GM18505 (cell line): ENCODE data around the gene GPC6.

Experiments
- ATAC-seq: cut with Tn5 transposase; IDR thresholded peaks from one replicate; pipeline ENCODE4 v1.9.1; 2021; ENCODE audit not compliant: unreplicated experiment
- POLR2A ChIP-seq: IDR thresholded peaks from 4 replicates; pipeline ENCODE4 v1.6.1; 2011; ENCODE audit warnings: borderline replicate concordance; ENCODE audit not compliant: insufficient read depth, insufficient read length; ENCODE audit errors: extremely low read depth

Gene GPC6

DNA sequence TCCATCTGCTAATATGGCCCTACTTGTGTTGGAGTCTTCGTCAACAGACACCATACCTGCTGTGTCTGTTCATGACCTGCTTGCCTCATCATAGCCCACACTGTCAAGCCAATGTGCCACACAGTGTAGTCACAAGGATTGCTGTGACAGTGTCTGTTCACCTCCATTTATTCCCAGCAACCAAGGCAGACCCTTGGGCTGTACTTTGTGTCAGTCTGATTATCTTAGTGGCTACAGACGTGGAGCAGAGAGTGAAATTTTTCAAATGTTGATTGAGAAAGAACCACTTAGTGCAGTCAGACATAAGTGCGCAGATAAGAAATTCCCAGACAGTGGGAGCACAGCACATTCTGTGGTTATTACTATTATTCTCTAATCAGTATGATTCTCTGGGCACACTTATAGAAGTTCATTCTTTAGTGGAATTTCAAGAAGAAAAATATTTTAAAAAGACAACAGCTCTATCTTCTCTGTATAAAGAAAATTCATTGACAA is 184.6 kb downstream of the GPC6 start:
- no peak for TF ChIP-seq POLR2A
- no peak for ATAC-seq

DNA sequence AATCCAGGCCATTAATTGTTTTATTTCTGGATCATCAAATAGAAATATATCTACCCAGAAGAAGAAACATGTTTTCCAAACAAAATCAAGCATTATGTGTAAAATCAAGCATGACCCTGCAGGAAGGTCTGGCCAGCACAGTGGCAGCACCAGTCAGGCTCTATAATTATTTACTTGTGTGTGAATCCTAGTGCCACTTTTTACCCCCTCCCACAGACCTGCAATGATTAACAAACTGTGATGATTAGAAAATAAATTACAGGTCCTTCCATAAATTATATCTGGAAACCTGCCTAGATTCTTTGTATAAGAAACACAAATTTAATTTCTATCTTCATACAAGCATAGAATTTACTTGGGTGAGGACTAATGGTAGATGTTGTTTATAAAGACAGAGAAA is 186.1 kb downstream of the GPC6 start:
- TF ChIP-seq POLR2A, result no peak
- ATAC-seq, result no peak

- ATAC-seq, result no peak
- TF ChIP-seq POLR2A, result no peak
Observed at GRCh38 chr13:93413972-93414717, 187.5 kb downstream of the GPC6 start.

DNA sequence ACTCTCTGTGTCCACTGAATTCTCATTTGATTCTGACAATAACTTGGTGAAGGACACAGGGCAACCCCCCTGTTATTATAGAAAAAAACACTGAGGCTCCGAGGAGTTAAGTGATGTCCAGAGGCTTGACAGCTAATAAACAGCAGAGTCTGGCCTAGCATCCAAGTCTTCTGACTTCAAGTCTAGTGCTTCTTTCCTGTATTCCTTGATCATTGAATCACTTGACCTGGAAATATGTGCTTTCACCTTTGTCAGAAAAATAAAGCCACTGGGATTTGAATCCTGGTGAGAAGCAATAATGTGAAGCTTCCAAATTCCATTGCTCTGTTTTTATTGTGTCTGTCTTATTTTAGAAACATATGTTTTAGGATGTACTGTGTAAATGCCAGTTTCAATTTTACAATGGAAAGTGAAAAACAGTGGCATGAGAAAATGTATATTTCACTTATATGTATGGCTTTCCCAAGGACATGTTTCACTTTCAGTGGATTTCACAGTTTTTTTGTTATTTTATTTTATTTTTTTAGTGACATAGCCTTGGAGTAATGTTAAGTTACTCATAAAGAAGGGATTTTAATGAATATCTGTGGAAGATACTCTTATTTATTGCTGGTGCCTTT is 190.2 kb downstream of the GPC6 start:
- no peak for ATAC-seq

DNA sequence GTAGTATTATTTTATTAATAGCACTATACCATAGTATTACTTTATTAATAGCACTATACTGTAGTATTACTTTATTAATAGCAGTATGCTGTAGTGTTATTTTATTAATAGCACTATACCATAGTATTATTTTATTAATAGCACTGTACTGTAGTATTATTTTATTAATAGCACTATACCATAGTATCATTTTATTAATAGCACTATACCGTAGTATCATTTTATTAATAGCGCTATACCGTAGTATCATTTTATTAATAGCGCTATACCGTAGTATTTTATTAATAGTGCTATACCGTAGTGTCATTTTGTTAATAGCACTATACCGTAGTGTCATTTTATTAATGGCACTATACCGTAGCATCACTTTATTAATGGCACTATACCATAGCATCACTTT is 191.8 kb downstream of the GPC6 start:
- TF ChIP-seq POLR2A, result no peak
- no peak for ATAC-seq

More for the DNA sequence above, 190.2 kb downstream of the GPC6 start:
- TF ChIP-seq POLR2A, result no peak

- no peak for ATAC-seq
- TF ChIP-seq POLR2A, result no peak
Observed at GRCh38 chr13:93420206-93420605, 193.6 kb downstream of the GPC6 start.

DNA sequence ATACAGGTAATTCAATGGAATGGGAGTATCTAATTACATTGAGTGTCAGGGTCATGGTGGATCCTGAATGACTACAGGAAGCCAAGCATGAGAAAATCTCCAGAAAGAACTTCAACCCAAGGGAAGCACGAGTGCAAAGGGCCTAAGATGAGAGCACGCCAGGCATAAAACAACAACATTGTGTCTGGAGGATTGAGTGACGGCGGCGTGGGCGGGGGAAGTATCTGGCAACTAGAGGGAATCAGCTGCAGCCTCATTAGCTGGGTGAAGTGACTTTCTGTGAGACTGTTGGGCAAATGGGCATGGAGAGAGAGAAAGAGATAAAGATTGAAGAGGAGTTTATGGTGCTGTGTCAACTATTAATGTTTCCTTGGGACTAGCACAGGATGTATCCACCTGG is 194.3 kb downstream of the GPC6 start:
- TF ChIP-seq POLR2A, result no peak
- no peak for ATAC-seq

DNA sequence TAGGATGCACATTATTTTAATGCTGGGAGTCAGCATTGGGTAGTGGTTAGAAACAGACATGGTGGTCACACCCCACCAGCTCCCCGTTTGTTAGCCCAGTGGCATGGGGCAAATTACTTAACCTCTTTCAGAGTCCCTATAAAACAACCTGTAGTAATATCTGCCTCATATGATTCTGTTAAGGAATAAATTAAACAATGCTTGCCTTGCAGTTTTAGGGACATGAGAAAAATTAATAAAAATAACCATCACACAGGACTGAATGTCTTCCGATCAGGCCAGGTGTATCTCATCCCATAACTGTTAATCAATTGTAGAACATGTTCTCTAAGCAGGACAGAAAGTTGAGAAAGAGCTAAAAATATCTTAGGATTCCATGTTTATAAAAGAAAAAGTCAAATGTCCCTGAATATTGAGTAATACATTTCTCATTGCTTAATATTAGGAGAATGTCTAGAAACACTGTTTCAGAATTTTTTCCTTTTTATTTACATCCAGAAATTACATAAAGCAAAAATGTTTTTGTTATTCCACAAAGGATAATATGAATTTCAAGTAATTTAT is 196.5 kb downstream of the GPC6 start:
- ATAC-seq, result no peak
- no peak for TF ChIP-seq POLR2A

DNA sequence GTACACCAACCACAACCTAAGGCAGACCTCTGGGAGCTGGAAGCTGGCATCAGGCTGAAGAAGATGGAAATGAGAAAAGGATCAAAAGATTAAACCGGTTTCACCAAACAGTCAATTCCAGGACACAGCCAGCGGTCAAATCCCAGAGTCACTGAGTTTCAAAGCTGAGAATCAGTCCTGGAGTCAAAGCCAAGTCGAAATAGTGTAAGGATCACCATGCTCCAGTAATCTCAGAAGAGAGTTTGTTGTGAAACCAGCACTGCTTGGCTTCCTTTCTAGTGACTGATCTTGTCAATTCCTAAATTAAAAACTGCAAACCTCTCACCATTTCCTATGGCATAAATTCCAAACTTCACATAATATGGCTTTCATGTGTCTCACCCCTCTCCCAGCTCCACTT is 198.8 kb downstream of the GPC6 start:
- no peak for ATAC-seq

DNA sequence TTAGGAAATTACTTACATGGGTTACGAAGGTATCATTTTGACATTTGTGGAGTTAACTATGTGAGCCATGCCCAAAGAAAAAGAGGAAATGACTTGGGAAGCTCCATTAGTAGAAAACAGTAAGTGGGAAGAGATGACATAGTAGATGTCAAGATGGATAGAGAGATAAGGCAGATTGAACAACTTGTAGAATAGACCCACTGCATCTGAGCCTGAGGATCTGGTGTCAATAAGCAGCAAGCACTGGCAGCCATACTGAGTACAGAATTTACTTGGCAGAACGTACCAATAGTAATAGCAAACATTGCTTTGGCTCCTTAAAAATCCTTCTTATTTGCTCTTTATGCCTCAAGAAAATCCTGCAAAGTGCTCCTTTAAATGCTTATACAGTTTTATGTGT is 203.8 kb downstream of the GPC6 start:
- ATAC-seq, result no peak
- TF ChIP-seq POLR2A, result no peak

More for the DNA sequence above, 198.8 kb downstream of the GPC6 start:
- no peak for TF ChIP-seq POLR2A

DNA sequence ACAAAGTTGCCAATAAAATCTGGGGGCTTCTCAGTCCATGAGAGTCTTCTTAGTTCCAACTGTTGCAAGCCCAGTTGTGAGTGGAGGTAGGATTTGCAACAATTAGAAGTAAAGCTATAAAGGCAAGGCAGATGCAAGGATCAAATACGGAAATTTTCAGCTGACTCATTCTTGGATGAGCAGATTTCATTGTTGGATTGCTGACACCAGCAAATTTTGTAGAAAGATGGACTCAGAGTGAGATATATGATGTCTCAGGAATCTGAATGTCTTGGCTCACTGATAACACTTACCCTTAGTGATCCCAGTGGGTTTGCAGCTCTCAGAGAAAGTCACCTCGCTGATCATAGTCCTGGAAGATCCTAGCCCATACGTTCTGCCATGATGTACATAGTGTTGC is 209.0 kb downstream of the GPC6 start:
- ATAC-seq, result no peak

GRCh38 chr13:93437081-93437480 is 210.5 kb downstream of the GPC6 start:
- TF ChIP-seq POLR2A, result no peak
- no peak for ATAC-seq

More for the DNA sequence above, 209.0 kb downstream of the GPC6 start:
- no peak for TF ChIP-seq POLR2A

GRCh38 chr13:93446238-93446637 is 219.6 kb downstream of the GPC6 start:
- ATAC-seq, result no peak
- TF ChIP-seq POLR2A, result no peak

- no peak for ATAC-seq
- no peak for TF ChIP-seq POLR2A
Observed at GRCh38 chr13:93450191-93450621, 223.6 kb downstream of the GPC6 start.
